Psoas muscle (tissue), 8 donors: ENCODE results near the gene ZNF496. TPM values are rescaled to one million over a fixed set of nuclear protein-coding genes. Genes with fewer than 3 reads are reported as not detected.

ENCODE experiments used
- ATAC-seq, 4 donors: fragments of 200-7000 bp; cut with Tn5 transposase; one replicate each; pipeline ENCODE4 v1.9.1; 2020; ENCODE audit warnings: moderate library complexity in 3 of 4, mild to moderate bottlenecking in 2 of 4
- DNase-seq, 2 donors: peaks; one replicate each; pipeline ENCODE4 v3.0.0-alpha.2; 2020
- H3K27ac ChIP-seq: fragments of 200-600 bp; one replicate; pipeline ENCODE4 v1.8.0; 2022
- H3K27me3 ChIP-seq, 3 donors: fragments of 200-600 bp in 1 of 3; one replicate each; pipeline versions ENCODE4 v1.6.1 to v1.8.0; 2013 to 2022; ENCODE audit warnings: low read length in 2 of 3, mild to moderate bottlenecking in 2 of 3, moderate library complexity in 1 of 3; ENCODE audit not compliant: insufficient read depth in 3 of 3
- H3K36me3 ChIP-seq, 2 donors: fragments of 200-600 bp in 1 of 2; one replicate each; pipeline versions ENCODE4 v1.6.1 to v1.8.0; 2013 to 2022; ENCODE audit warnings: low read depth in 1 of 2, mild to moderate bottlenecking in 1 of 2, moderate library complexity in 1 of 2; ENCODE audit not compliant: insufficient read depth in 1 of 2
- H3K4me1 ChIP-seq: fragments of 200-600 bp; one replicate; pipeline ENCODE4 v1.8.0; 2022
- H3K4me3 ChIP-seq: fragments of 200-600 bp; one replicate; pipeline ENCODE4 v1.8.0; 2022; ENCODE audit warnings: mild to moderate bottlenecking
- H3K9me3 ChIP-seq: fragments of 200-600 bp; one replicate; pipeline ENCODE4 v1.8.0; 2022
- WGBS, 3 donors: extraction: QIAGEN DNeasy Blood & Tissue Kit; methylation state at CpG; one replicate each; pipeline versions ENCODE4 v1.1.6 to v1.1.7; 2013; 5-methylcytosine and 5-hydroxymethylcytosine counted together
- intact Hi-C, 2 donors: fragments of 100-400 bp; cut with DNase I; formaldehyde crosslinking; loops; one replicate each; pipeline versions ENCODE4 v1.11.0 to v1.14.2; 2022
- polyA plus RNA-seq, 3 donors: library from polyadenylated mRNA; stranded (reverse); fragments of 200-250 nt; gene quantifications; one replicate each; pipeline ENCODE4 v1.2.3, GENCODE V29; 2013
- total RNA-seq, 4 donors: library from RNA; stranded (reverse); fragmentation: NEBNext Ultra II Directional in 2 of 4; extraction: Animal tissue kit (Norgen Biotek cat#: 25700) in 2 of 4; gene quantifications; one replicate each; pipeline versions ENCODE4 v1.2.1 to v1.2.4, GENCODE V29; 2021 to 2023
- TF ChIP-seq, protein P1 (sequence below): fragments of 200-600 bp; IDR thresholded peaks from one replicate; pipeline ENCODE4 v1.8.0; 2022; ENCODE audit warnings: antibody characterized with exemption
- donor health status: healthy with polysubstance abuse.
- donor health status: DM: no; HTN: no; CAD: no; lungs with moderate emphysema.
- donor health status: Bipolar disorder and iron deficiency.
- donor health status: healthy.
- donor health status: DM: yes; HTN: yes; CAD: no.
- donor health status: DM: no; HTN: no; CAD: no.
- donor health status: DM: no; HTN: no; CAD: no.
- donor health status: DM: yes; HTN: yes; CAD: no.

ZNF496 gene
- total and polyA plus RNA-seq, 7 donors, result 4.3 to 24.2 (median 19.5) TPM

DNA sequence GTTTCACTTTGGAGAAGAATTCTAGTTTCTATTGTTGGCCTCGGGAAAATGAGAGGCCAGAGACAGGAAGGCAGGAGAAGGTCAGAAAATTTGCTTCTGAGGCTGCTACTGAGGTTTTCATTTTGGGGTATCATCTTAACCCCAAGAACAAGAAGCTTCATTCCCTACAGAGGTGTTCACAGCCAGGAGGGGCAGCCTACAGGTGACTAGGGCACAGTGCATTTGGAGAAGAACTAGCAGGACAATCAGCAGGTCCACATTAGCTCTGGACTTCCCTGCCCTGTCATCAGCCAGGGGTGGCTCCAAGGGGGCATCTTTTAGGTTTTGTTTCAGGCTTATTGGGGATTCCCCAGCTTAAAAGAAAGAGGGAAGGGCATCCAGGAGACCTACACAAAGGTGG lies 12.1 kb upstream of the ZNF496 start:
- Histone ChIP-seq H3K4me3 (no peak overlapping the region), H3K27ac (no peak overlapping the region), H3K36me3 (peaks cover 0 to 12% of the 10 kb centered on the region in 2 donors), H3K9me3 (no peaks in the 10 kb centered on the region), H3K4me1 (no peaks in the 10 kb centered on the region), H3K27me3 (peaks cover 0 to 2% (median 0%) of the 10 kb centered on the region in 3 donors)
- intact Hi-C loops, result no loop called here
- ATAC-seq (no peak), DNase-seq (no peak)
- TF ChIP-seq, protein P1, sequence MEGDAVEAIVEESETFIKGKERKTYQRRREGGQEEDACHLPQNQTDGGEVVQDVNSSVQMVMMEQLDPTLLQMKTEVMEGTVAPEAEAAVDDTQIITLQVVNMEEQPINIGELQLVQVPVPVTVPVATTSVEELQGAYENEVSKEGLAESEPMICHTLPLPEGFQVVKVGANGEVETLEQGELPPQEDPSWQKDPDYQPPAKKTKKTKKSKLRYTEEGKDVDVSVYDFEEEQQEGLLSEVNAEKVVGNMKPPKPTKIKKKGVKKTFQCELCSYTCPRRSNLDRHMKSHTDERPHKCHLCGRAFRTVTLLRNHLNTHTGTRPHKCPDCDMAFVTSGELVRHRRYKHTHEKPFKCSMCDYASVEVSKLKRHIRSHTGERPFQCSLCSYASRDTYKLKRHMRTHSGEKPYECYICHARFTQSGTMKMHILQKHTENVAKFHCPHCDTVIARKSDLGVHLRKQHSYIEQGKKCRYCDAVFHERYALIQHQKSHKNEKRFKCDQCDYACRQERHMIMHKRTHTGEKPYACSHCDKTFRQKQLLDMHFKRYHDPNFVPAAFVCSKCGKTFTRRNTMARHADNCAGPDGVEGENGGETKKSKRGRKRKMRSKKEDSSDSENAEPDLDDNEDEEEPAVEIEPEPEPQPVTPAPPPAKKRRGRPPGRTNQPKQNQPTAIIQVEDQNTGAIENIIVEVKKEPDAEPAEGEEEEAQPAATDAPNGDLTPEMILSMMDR, result no peak
- WGBS, 3 donors, result 67 to 88% (median 68%) methylated on average over 1 of the region's 1 CpG

GRCh38 chr1:247338723-247339275 lies 7.1 kb upstream of the ZNF496 start:
- Histone ChIP-seq H3K4me1 (peaks cover 15% of the 10 kb centered on the region), H3K36me3 (peaks cover 0 to 15% of the 10 kb centered on the region in 2 donors), H3K4me3 (no peak overlapping the region), H3K27me3 (no peaks in the 10 kb centered on the region), H3K9me3 (no peaks in the 10 kb centered on the region), H3K27ac (no peak overlapping the region)
- TF ChIP-seq, protein P1, result no peak
- 74 to 83% (median 79%) methylated on average over 3 of the region's 3 CpGs for WGBS, 3 donors
- intact Hi-C loops, result loop anchor here (10.0 kb wide), 2 partner anchors 224 to 234 kb away; partner anchors contain the start of gene ZNF669 (in 1 of the 2)
- no peak for DNase-seq
- ATAC-seq, result no peak

- intact Hi-C loops, result loop anchor here (10.0 kb wide), 2 partner anchors 223 to 233 kb away; partner anchors contain the start of gene ZNF669 (in 1 of the 2)
- H3K27me3 ChIP-seq, result no peaks in the 10 kb centered on the region
- ATAC-seq (no peak), DNase-seq (no peak)
- H3K27ac ChIP-seq, result no peak overlapping the region
- TF ChIP-seq, protein P1, result no peak
- H3K4me3 ChIP-seq, result no peak overlapping the region
- peaks cover 0 to 15% of the 10 kb centered on the region in 2 donors for H3K36me3 ChIP-seq
- WGBS, 3 donors, result 86 to 92% (median 86%) methylated on average over 11 of the region's 11 CpGs
- H3K9me3 ChIP-seq, result no peaks in the 10 kb centered on the region
- H3K4me1 ChIP-seq, result peaks cover 24% of the 10 kb centered on the region
These were observed 6.3 kb upstream of the ZNF496 start for GRCh38 chr1:247337961-247338360.

DNA sequence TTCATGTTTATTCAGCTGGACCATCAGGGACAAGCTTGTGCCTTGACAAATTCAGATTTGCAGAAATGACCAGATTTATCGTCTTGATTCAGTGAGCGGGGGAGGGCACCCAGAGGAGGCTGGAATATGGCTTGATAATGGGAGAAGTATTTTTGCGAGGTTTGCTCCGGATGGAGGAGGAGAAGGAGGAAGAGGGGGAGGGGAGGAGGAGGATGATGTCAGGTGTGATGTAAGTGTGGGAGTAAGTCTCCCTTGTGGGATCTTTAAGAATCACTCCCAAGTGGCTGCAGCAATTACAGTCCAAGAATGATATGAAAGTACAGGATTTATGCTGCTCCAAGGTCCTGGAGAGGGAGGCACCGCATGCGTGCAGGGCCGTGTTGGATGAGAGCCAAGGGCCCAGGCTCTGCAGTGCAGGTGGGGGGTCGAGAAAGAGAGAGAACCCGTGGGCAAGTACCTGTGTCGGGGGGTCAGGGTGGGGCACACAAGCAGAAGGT lies 5.6 kb upstream of the ZNF496 start:
- DNase-seq (no peak), ATAC-seq (no peak)
- intact Hi-C loops, result loop anchor here (10.0 kb wide), 2 partner anchors 222 to 232 kb away; partner anchors contain the start of gene ZNF669 (in 1 of the 2)
- Histone ChIP-seq H3K4me3 (no peak overlapping the region), H3K27me3 (no peaks in the 10 kb centered on the region), H3K4me1 (peaks cover 29% of the 10 kb centered on the region), H3K27ac (no peak overlapping the region), H3K36me3 (peaks cover 0 to 15% of the 10 kb centered on the region in 2 donors), H3K9me3 (no peaks in the 10 kb centered on the region)
- 65 to 70% (median 68%) methylated on average over 10 of the region's 10 CpGs for WGBS, 3 donors
- TF ChIP-seq, protein P1, result no peak
